Inferior parietal cortex (tissue), 1 donor: ENCODE data around the gene PARD3B.

Experiments
- DNase-seq: peaks from one replicate; pipeline ENCODE4 v3.0.0-alpha.2; 2016; ENCODE audit errors: extremely low spot score

PARD3B gene

GRCh38 chr2:204891739-204892138, 346.5 kb downstream of the PARD3B start:
- DNase-seq, result no peak

- DNase-seq, result no peak
These were observed 347.4 kb downstream of the PARD3B start for GRCh38 chr2:204892506-204893255.

GRCh38 chr2:204896146-204896545, 350.9 kb downstream of the PARD3B start:
- no peak for DNase-seq

- no peak for DNase-seq
These were observed 352.3 kb downstream of the PARD3B start for GRCh38 chr2:204897561-204897960.

- DNase-seq, result no peak
These were observed 353.8 kb downstream of the PARD3B start for GRCh38 chr2:204898928-204899640.

GRCh38 chr2:204899983-204900382, 354.7 kb downstream of the PARD3B start:
- DNase-seq, result no peak

- DNase-seq, result no peak
These were observed 355.2 kb downstream of the PARD3B start for GRCh38 chr2:204900487-204900886.

GRCh38 chr2:204900910-204901309, 355.6 kb downstream of the PARD3B start:
- no peak for DNase-seq

- no peak for DNase-seq
These were observed 356.3 kb downstream of the PARD3B start for GRCh38 chr2:204901591-204901990.

GRCh38 chr2:204909791-204910190, 364.5 kb downstream of the PARD3B start:
- DNase-seq, result no peak

GRCh38 chr2:204913312-204913711, 368.0 kb downstream of the PARD3B start:
- no peak for DNase-seq

- DNase-seq, result no peak
These were observed 368.7 kb downstream of the PARD3B start for GRCh38 chr2:204913854-204914464.

- DNase-seq, result no peak
These were observed 369.4 kb downstream of the PARD3B start for GRCh38 chr2:204914708-204915107.

- DNase-seq, result no peak
These were observed 371.9 kb downstream of the PARD3B start for GRCh38 chr2:204917089-204917701.

- DNase-seq, result no peak
These were observed 375.5 kb downstream of the PARD3B start for GRCh38 chr2:204920776-204921175.

GRCh38 chr2:204923957-204924356, 378.7 kb downstream of the PARD3B start:
- no peak for DNase-seq

GRCh38 chr2:204931562-204931961, 386.3 kb downstream of the PARD3B start:
- DNase-seq, result no peak

- DNase-seq, result no peak
These were observed 388.6 kb downstream of the PARD3B start for GRCh38 chr2:204933735-204934374.

GRCh38 chr2:204944927-204945326, 399.7 kb downstream of the PARD3B start:
- DNase-seq, result no peak

- DNase-seq, result no peak
These were observed 400.1 kb downstream of the PARD3B start for GRCh38 chr2:204945376-204945775.

- DNase-seq, result no peak
These were observed 401.6 kb downstream of the PARD3B start for GRCh38 chr2:204946892-204947291.

GRCh38 chr2:204947405-204947804, 402.1 kb downstream of the PARD3B start:
- no peak for DNase-seq
